BE2C (cell line): ENCODE data around the gene RAD23A.
A peak's percentile ranks its signal among the peaks of the same experiment; 100 is the strongest.
"Not testable (repeated sequence)": the region's sequence is repeated elsewhere in the genome, so short reads cannot be mapped to it uniquely, and the experiment has no call there.

Experiments
- DNase-seq: peaks from one replicate; pipeline ENCODE4 v3.0.0-alpha.2; 2020
- H3K27me3 ChIP-seq: fragments of 250-450 bp; sonication (Bioruptor Pico); 2 replicates; pipeline ENCODE4 v1.5.1; 2020; ENCODE audit warnings: mild to moderate bottlenecking
- H3K36me3 ChIP-seq: fragments of 250-450 bp; sonication (Bioruptor Pico); 2 replicates; pipeline ENCODE4 v1.5.1; 2020; ENCODE audit warnings: mild to moderate bottlenecking
- H3K4me1 ChIP-seq: fragments of 250-450 bp; sonication (Bioruptor Pico); 2 replicates; pipeline ENCODE4 v1.5.1; 2020
- H3K4me3 ChIP-seq: 2 replicates; pipeline ENCODE4 v1.5.1; 2011; ENCODE audit warnings: low read depth, low read length
- H3K9me3 ChIP-seq: fragments of 250-450 bp; sonication (Bioruptor Pico); 2 replicates; pipeline ENCODE4 v1.5.1; 2020
- TF ChIP-seq, protein P1 (sequence below): IDR thresholded peaks from 2 replicates; pipeline ENCODE4 v1.5.1; 2012; ENCODE audit warnings: mild to moderate bottlenecking, low read depth, low read length

The RAD23A gene

DNA sequence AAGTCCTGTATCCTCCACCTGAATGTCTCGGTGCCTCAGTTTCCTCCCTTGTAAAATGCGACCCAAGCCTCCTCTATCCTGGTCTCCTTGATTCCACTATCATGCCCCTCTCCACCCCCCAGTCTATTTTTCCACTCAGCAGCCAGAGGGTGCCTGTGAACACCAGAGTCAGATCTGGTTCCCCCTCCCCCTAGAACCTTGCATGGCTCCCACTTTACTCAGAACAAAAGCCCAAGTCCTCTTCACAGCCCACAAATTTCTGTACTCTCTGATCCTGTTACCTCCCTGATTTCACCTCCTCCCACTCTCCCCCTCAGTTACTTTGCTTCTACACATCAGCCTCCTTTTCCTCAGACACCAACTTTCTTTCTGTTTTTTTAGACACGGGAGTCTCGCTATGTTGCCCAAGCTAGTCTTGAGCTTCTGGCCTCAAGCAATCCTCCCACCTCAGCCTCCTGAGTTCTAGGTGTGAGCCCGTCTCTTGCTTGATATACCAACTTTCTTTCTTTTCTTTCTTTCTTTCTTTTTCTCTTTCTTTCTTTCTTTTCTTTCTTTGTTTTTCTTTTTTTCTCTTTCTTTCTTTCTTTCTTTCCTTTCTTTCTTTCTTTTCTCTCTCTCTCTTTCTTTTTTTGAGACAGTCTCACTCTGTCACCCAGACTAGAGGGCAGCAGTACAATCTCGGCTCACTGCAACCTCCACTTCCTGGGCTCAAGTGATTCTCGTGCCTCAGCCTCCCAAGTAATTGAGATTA lies 24.6 kb downstream of the RAD23A start:
- no peaks in the 10 kb centered on the region for H3K9me3 ChIP-seq
- H3K36me3 ChIP-seq: no peaks in the 10 kb centered on the region
- no peaks in the 10 kb centered on the region for H3K27me3 ChIP-seq
- no peaks in the 10 kb centered on the region for H3K4me1 ChIP-seq
- no peak overlapping the region for H3K4me3 ChIP-seq
- TF ChIP-seq, protein P1, sequence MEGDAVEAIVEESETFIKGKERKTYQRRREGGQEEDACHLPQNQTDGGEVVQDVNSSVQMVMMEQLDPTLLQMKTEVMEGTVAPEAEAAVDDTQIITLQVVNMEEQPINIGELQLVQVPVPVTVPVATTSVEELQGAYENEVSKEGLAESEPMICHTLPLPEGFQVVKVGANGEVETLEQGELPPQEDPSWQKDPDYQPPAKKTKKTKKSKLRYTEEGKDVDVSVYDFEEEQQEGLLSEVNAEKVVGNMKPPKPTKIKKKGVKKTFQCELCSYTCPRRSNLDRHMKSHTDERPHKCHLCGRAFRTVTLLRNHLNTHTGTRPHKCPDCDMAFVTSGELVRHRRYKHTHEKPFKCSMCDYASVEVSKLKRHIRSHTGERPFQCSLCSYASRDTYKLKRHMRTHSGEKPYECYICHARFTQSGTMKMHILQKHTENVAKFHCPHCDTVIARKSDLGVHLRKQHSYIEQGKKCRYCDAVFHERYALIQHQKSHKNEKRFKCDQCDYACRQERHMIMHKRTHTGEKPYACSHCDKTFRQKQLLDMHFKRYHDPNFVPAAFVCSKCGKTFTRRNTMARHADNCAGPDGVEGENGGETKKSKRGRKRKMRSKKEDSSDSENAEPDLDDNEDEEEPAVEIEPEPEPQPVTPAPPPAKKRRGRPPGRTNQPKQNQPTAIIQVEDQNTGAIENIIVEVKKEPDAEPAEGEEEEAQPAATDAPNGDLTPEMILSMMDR: no peak
- DNase-seq: no peak

DNA sequence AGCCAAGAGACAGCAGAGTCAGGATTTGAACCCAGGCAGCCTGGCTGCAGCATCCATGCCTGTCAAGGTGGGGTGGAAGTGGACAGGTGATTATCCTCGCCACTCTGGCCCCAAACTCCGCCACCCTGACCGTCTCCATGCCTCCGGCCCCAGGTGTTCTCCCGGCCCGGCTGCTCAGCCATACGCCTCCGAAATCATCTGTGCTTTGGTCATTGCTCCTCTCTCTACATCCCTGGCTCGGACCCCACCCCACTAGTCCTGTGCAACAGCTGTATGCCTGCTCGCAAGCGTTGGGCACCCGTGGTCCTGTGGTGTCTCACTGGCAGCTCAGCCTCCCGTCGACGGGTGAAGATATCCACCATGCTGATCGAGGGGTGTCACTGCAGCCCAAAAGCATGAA lies 27.6 kb downstream of the RAD23A start:
- Histone ChIP-seq H3K36me3 (no peaks in the 10 kb centered on the region), H3K4me1 (no peaks in the 10 kb centered on the region), H3K27me3 (no peaks in the 10 kb centered on the region), H3K9me3 (no peaks in the 10 kb centered on the region), H3K4me3 (no peak overlapping the region)
- TF ChIP-seq, protein P1: no peak
- no peak for DNase-seq

DNA sequence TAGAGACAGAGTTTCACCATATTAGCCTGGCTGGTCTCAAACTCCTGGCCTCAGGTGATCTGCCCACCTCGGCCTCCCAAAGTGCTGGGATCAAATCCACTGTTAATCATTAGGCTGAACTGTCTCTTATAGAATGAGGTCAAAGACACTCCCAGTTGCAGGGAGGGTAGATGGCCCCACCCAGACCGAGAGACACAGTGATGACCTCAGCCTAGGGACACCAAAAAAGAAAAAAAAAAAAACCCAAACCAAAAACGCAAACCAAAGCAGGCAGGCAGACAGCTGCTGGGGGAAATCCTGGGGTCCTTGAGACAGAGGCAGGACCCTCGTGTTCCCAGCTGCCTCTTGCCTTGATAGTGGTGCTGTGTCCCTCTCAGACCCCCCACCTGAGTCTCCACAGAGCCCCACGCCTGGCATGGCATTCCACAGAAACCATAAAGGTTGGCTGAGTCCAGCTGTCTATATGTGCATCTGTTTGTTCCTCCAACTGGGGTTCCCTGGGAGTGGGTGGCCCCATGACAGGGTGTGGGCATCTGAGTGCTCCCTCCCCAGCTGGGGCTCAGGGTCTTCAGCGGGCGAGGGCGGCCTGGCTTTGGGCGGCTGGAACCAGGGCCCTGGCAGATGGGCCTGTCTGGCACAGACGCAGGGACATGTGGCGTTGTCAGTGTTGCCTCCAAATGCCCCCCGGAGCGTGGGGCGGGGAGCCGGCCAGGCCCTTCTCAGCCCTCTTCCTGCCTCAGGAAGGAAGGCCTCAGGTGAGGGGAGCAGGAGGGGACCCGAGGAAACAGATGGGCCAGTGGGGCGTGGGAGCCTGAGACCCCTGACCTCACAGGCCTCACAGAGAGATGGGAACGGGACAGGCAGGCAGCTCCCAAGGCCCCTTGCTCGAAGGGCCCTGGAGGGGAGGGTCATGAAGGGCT lies 28.9 kb downstream of the RAD23A start:
- no peak overlapping the region for H3K4me3 ChIP-seq
- no peaks in the 10 kb centered on the region for H3K27me3 ChIP-seq
- DNase-seq: peak; percentile 41
- H3K36me3 ChIP-seq: no peaks in the 10 kb centered on the region
- TF ChIP-seq, protein P1: no peak
- H3K9me3 ChIP-seq: no peaks in the 10 kb centered on the region
- no peaks in the 10 kb centered on the region for H3K4me1 ChIP-seq

DNA sequence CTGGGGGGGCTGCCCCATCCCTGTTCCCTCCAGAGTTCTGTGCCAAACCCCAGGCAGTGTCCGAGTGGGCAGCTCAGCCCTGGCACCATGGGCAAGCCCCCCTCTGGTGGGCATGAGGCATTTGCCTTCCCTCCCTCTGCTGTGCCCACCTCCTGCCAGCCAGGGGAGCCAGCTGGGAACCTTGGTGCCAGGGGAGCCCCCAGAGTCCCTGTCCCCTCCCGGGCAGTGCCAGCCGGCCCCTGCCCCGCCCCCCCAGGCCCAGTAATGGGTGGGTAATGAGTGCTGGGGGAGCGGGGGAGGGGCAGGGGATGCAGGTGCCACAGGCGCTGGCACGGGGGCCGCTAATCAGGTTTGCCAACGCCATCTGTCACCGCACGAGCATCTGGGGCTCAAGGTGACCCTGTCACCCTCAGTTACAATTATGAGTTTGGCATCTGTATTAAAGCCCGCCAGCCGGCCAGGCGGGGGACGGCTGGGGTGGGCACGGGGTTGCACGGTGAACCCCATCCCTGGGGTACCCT lies 29.6 kb downstream of the RAD23A start:
- no peak overlapping the region for H3K4me3 ChIP-seq
- H3K9me3 ChIP-seq: no peaks in the 10 kb centered on the region
- H3K4me1 ChIP-seq: no peaks in the 10 kb centered on the region
- DNase-seq: peak; percentile 57
- no peaks in the 10 kb centered on the region for H3K36me3 ChIP-seq
- no peaks in the 10 kb centered on the region for H3K27me3 ChIP-seq
- TF ChIP-seq, protein P1: no peak

DNA sequence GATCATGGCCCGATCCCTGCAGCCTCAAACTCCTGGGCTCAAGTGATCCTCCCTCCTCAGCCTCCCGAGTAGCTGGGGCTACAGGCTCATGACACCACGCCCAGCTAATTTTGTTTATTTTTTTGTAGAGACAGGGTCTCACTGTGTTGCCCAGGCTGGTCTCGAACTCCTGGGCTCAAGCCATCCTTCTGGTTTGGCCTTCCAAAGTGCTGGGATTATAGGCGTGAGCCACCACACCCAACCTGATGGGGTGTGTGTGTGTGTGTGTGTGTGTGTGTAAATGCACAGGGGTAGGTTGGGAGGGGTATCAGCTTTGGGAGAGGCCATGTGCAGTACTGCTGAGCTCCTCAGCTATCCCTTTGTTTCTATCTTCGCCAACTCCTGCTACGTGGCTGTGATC lies 30.4 kb downstream of the RAD23A start:
- H3K4me1 ChIP-seq, H3K36me3 ChIP-seq, DNase-seq, H3K4me3 ChIP-seq, H3K27me3 ChIP-seq, H3K9me3 ChIP-seq: not testable (repeated sequence)

DNA sequence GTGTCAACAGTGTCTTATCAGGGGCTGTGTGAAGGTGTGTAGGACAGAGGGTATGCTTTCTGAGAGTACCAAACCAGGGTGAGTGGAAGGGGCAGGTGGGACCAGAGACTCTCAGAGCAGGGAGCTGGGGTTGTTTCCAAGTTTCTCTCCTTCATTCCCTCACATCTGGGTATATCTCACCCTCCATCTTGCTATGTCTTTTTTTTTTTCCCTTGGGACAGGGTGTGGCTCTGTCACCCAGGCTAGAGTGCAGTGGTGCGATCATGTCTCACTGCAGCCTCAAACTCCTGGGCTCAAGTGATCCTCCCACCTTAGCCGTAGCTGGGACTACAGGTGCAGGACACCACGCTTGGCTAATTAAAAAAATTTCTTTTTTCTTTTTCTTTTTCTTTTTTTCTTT lies 34.3 kb downstream of the RAD23A start:
- Histone ChIP-seq H3K4me3 (no peak overlapping the region), H3K4me1 (no peaks in the 10 kb centered on the region), H3K36me3 (no peaks in the 10 kb centered on the region), H3K9me3 (no peaks in the 10 kb centered on the region), H3K27me3 (no peaks in the 10 kb centered on the region)
- no peak for DNase-seq
- TF ChIP-seq, protein P1: no peak
